Peyer's patch (tissue), 4 donors: ENCODE data around the gene PLD1.

Source experiments
- POLR2A ChIP-seq, 2 donors: fragments of 450-650 bp; IDR thresholded peaks; one replicate each; pipeline ENCODE4 v1.5.1; 2017; ENCODE audit warnings: antibody characterized with exemption in 2 of 2, mild to moderate bottlenecking in 2 of 2, moderate library complexity in 2 of 2
- TF ChIP-seq, protein P1 (sequence below), 6 experiments: fragments of 450-650 bp in 4 of 6; fragments of 200-600 bp in 2 of 6; sonication (generic) in 1 of 6; IDR thresholded peaks; one replicate each; pipeline ENCODE4 v1.5.1; 2017 to 2019; ENCODE audit warnings: antibody characterized with exemption in 6 of 6, mild to moderate bottlenecking in 3 of 6, moderate library complexity in 1 of 6

DNA sequence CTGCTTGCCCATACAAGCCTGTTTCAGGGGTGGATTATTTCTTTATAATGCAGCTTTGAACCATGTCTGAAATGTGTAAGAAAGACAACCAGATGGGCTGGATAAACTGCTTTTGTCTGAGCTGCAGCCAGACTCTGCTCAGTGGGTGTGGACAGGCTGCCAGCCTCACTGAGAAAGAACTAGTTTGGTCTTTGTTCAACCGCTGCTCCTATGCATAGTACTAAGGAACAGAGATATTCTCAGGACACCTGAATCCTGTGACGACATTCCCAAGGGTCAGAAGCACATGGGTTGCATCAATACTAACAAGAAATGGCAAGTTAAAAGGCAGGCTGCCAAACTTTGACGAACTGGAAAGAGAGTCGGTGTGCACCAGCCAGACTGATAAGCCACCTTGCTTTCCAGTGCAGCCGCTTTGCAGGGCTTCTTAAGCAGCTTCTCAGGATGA lies 57.2 kb downstream of the PLD1 start:
- TF ChIP-seq, protein P1, sequence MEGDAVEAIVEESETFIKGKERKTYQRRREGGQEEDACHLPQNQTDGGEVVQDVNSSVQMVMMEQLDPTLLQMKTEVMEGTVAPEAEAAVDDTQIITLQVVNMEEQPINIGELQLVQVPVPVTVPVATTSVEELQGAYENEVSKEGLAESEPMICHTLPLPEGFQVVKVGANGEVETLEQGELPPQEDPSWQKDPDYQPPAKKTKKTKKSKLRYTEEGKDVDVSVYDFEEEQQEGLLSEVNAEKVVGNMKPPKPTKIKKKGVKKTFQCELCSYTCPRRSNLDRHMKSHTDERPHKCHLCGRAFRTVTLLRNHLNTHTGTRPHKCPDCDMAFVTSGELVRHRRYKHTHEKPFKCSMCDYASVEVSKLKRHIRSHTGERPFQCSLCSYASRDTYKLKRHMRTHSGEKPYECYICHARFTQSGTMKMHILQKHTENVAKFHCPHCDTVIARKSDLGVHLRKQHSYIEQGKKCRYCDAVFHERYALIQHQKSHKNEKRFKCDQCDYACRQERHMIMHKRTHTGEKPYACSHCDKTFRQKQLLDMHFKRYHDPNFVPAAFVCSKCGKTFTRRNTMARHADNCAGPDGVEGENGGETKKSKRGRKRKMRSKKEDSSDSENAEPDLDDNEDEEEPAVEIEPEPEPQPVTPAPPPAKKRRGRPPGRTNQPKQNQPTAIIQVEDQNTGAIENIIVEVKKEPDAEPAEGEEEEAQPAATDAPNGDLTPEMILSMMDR (IDR thresholded peaks at IDR 0.05) = no peak
- no peak for TF ChIP-seq POLR2A (IDR thresholded peaks at IDR 0.05)
